DMS153 treated with DMSO at 0.1 percent for 48 hours (cell line): ENCODE measurements around the gene POU3F1.

Experiments
- DNase-seq: peaks from one replicate; lab custom pipeline; 2025; ENCODE audit not compliant: unreplicated experiment; lab: John Stamatoyannopoulos, UW

The POU3F1 gene

GRCh38 chr1:38046333-38046883 lies at the start of gene POU3F1:
Gene POU3F1, minus strand, starts transcription at chr1:38046793. Its CDS starts 50 bp downstream, at chr1:38046743.
- no peak for DNase-seq

DNA sequence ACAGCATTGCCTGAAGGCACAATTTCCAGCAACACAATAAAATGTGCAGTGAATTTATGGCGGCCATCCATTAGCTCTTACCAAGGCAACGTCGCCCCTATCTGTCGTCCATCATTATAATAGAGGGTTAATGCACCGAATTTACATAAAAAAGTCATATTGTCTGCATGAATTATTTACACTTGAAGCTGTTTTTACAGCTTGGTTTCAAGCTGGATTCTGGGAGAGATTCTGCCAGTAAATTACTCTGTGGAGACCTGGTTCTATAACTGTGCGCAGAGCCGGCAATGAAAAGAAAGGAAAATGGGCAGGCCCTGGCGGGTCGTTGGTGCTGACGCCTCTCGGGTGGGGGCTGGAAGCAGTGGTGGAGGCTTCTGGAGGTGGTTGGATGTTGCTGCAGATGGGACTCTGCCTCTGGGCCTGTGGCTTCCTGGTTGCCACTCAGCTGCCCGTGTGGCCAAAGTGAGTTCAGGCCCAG lies 48.9 kb upstream of the POU3F1 start:
- no peak for DNase-seq

DNA sequence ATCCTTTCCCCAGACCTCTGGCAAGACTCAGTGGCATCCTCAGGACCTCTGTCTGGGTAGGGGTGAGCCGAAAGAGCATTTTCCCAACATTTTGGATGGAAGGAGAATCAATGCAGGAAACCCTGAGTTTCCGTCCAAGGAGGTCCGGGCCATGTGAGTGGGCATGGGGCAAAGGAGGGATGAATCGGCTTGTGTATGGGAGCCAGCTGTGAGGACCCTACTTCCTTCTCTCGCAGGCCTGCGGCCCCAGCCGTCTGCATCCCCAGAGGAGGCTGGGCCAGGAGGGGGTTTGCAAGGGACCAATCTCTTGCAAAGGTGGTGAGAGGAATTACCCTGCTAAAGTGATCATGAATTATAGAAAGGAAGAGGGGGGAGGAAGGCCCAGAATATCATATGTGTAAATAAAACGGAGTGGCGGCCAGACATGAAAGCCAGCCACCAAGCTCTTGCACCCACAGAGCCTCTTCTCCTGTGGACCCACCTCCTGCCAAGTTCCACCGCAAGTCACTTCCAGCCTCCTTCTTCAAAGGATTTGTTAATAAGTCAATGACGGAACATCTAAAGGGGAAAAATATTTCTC lies 48.2 kb upstream of the POU3F1 start:
- DNase-seq: no peak

GRCh38 chr1:38093569-38094520 lies 47.3 kb upstream of the POU3F1 start:
- no peak for DNase-seq

- DNase-seq: no peak
Measured at GRCh38 chr1:38092256-38092655, 45.7 kb upstream of the POU3F1 start.

DNA sequence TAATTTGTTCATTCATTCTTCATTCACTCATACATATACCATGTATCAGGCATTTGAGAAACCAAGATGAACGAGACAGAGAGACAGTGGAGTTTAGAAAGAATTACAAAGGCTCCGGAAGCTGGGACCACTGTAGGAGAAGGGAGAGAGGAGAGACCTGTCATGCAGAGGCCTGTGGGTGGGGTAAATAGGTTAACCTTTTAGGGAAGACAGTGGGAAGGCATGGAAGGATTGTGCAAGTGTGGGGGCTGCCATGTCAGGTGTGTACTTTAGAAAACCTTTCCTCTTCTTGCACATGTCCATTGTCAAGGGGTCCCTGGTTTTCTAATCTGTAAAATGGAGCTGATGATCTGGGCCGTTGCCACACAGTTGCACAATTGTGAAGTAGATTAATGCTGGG lies 44.2 kb upstream of the POU3F1 start:
- DNase-seq: no peak

DNA sequence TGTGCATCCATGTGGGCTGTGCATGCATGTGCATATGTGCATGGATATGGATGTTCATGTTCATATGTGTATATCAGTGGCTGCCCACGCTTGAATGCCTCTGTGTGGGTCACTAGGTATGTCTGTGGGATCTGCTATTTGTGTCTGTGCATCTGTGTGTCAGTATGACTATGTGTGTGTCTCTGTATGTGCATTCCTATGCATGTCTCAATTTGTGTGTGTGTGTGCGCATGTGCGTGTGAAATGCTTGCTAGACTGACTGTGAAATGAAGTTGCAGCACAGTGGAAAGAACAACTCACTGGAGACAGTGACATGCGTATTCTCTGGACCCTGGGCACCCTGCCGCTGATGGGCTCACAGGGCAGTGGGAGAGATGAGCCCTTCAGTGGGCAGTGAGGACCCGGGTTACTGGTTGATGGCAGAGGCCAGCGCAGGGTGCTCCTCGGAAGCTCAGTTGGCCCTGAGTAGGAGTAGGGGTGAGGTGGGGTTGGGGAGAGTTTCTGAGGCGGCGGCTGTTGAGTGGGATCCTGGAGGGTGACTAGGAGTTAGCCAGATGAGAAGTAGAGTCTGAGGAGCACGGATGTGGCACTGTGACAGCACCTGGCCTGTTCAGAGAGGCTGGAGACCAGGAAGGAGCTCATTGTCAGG lies 43.2 kb upstream of the POU3F1 start:
- no peak for DNase-seq

- no peak for DNase-seq
Measured at GRCh38 chr1:38088791-38089190, 42.2 kb upstream of the POU3F1 start.

DNA sequence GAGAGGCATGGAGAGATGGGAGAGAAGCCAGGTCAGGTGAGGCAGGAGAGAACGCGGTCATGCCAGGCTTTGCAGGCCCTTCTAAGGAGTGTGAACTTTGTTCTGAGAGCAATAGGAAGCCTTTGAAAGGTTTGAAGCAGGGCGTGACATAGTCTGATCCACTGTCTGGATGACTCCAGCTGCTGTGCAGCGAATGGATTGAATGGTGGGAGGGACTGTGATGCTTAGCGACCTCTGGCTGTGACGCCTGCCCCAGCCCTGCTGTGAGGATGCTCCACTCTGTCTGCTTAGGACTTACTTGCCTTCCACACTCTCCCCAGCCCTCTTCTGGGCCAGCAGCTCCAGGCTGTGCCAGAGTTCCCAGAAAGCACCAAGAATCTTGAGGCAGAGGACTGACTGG lies 41.8 kb upstream of the POU3F1 start:
- DNase-seq: no peak

DNA sequence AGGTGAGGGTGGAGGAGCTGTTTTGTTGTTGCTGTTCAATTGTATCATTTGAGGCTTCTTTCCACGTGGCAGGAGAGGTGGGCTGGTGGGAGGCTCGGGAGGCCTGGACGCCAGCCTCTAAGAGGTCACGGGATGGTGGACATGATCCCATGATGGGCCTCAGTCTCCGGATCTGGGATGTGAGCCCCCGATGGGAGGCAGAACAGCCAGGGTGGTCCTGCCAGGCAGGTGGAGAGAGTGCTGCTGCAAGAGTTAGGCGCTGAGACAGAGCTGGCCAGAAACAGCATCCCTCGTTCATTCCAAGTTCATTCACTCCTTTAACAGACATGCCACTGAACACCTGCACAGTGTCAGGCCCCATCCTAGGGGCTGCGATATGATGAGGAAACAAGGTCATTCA lies 41.1 kb upstream of the POU3F1 start:
- no peak for DNase-seq

DNA sequence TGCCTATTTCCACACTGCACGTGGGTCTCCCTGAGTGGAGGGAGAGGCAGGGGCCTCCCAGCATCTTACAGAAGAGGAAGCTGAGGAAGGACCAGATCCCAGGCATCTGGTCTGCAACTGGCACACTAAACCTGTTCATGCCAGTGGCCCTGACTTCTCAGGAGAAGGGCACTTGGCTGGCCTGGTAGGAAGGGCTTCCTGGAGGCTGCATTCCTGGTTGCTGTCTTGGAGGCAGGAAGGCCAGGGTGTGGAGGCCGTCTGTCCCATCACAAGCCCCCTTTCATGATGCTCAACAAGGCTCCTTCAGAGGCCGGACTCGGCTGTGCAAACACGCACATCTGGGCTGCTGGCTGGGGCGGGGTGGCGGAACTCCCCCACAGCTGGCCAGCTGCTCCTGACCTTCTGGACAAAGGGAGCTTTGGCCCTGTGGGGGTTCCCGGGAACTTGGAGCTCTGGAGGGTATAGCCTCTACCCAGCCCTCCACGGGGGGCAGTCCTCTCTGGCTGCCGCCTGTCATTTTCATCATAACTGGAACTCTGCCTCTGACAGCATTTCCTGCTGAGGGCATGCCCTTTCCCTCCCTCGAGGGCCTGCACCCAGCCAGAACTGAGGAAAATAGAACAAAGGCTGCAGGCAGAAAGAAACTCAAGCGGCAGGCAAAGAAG lies 39.2 kb upstream of the POU3F1 start:
- no peak for DNase-seq

DNA sequence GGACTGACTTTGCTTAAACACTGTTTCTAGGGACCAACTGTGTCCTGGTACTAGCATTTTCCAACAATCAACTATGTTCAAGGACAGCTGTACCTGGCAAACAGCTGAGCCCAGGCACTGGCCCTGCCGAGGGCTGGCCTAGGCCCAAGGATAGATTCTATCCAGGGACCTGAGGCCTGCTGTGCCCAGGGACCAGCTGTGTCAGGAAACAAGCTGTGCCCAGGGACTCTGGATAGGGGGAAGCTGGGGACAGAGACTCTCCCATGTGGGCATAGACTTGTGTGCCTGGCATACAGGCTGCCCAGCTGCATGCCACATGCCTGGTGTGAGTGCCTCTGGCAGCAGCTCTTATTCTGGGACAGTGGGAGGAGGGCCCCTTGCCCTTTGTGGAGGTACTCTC lies 38.1 kb upstream of the POU3F1 start:
- DNase-seq: no peak

GRCh38 chr1:38084113-38084512 lies 37.5 kb upstream of the POU3F1 start:
- no peak for DNase-seq

DNA sequence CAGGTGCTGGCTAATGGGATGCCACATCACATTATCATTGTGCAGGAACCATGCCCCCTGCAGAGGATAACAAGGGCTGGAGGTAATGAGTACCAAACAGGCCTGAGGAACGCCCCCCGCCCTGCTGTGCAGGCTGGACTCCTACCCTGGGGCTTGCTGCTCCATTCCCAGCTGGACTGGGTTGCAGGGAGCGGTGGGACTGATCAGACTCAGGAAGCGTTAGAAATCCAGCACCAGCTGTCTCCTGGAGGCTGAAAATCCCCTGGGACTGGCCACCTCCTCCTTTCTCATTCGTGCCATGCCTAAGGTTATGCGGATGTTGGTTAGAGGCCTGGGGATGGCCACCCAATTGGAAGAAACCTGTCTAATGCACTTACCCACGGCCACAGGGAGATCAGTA lies 36.9 kb upstream of the POU3F1 start:
- no peak for DNase-seq

DNA sequence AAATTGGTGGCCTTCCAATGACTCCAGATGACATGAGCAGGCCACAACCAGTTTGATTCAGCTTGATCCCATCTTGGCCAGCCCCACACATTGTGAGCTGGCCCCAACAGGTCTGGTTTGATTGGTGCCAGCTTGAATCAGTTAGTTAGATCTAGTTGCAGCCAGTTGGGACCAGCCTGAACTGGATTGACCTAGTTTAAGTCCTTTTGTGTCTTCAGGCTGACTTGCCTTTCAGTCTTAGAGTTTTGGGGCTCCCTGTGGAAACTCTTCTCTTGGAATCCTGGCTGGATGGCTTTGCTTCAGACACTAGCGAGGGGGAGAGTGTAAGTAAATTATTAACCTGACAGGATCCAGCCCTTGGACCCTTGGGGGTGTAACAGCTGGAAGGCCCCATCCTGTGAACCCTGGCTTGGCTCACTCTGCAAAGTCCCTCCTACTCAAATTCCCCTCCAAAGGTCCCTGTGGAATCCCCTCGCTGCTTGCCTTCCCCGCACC lies 36.2 kb upstream of the POU3F1 start:
- no peak for DNase-seq

GRCh38 chr1:38079019-38079418 lies 32.4 kb upstream of the POU3F1 start:
- no peak for DNase-seq

GRCh38 chr1:38077523-38078147 lies 31.0 kb upstream of the POU3F1 start:
- no peak for DNase-seq

- no peak for DNase-seq
Measured at GRCh38 chr1:38076455-38076854, 29.9 kb upstream of the POU3F1 start.

GRCh38 chr1:38076038-38076437 lies 29.4 kb upstream of the POU3F1 start:
- DNase-seq: no peak

DNA sequence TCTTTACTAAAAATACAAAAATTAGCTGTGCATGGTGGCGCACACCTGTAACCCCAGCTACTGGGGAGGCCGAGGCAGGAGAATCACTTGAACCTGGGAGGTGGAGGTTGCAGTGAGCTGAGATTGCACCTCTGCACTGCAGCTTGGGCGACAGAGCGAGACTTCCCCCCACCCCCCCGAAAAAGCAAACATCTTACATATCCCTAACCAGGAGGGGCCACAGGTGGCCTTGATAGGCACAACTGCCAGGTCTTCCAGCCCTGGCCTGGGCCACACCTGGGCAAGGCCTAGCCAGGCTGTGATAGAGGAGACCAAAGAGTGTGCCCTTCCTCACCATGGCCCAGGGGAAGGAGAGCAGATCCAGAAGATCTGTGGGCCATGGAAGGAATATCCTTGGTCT lies 28.6 kb upstream of the POU3F1 start:
- no peak for DNase-seq
